ENCODE data around the gene SPANXB1. TPM values are rescaled to one million over a fixed set of nuclear protein-coding genes. Genes with fewer than 3 reads are reported as not detected.
A peak's percentile ranks its signal among the peaks of the same experiment; 100 is the strongest.
"Not testable (repeated sequence)": the region's sequence is repeated elsewhere in the genome, so short reads cannot be mapped to it uniquely, and the experiment has no call there.

The SPANXB1 gene
- total and polyA plus RNA-seq, 2 experiments from 2014 or later: not detected

DNA sequence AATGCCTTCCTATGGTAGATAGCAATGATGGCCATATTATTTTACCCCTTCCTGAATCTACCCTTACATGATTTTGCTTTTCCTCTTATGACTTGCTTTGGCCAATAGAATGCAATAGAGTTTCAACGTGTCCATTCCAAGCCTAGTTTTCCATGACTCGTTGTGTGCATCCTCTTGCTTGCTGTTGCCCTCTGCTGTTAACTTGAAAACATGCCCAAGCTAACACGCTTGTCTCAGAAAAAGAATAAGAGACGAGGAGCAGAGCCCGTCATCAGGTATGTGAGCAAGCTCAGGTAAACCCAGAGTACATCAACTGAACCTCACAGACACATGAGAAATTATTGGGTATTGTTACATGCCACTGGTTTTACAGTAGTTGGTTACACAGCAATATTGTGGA, 49.7 kb downstream of the SPANXB1 start:
- not testable (repeated sequence) for H3K4me1 ChIP-seq (ENCODE audit: low read depth); H3K27ac ChIP-seq; H3K9me3 ChIP-seq (ENCODE audit: low read depth); H3K27me3 ChIP-seq; H3K4me3 ChIP-seq; H3K36me3 ChIP-seq
- peak; percentile 0 for DNase-seq (ENCODE audit: low read depth in 1 of 2, low spot score in 1 of 2)

Other genes with a start within 250 kb of the SPANXB1 start
- 18.8 and 21.5 TPM in 2 replicates for gene LDOC1, start 174.5 kb downstream of the SPANXB1 start, total RNA-seq
- gene LDOC1, start 174.5 kb downstream of the SPANXB1 start, polyA plus RNA-seq: 90.6 and 108 TPM in 2 replicates
- not detected in 2 replicates for gene SPANXC, start 239.9 kb downstream of the SPANXB1 start, total RNA-seq
- not detected in 2 replicates for gene SPANXC, start 239.9 kb downstream of the SPANXB1 start, polyA plus RNA-seq